ENCODE data around the gene GCA. TPM values are rescaled to one million over a fixed set of nuclear protein-coding genes. Genes with fewer than 3 reads are reported as not detected.

GCA gene
- total RNA-seq, 1 donor from 2014 or later: 17.9 TPM

DNA sequence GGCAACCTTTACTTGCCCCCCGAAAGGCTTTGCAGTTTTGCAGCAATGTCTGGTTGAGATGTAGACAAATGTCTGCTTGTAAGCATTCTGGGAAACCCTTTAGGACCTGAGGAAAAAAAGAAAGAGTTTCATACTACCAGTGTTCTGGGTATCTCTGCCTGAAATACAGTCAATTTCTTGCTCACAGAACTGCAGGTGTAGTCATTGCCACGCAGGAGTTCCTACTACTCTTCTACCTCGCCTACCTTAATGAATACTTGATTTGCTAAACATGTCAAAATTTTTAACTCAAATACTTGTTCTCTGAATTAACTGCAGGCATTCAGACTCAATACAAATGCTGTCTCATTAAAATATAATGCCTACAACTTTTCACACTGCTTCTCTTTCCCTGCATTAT, 56.4 kb downstream of the GCA start:
- FAIRE-seq (no peak), DNase-seq (ENCODE audit: low spot score in 2 of 2) (no peak)

DNA sequence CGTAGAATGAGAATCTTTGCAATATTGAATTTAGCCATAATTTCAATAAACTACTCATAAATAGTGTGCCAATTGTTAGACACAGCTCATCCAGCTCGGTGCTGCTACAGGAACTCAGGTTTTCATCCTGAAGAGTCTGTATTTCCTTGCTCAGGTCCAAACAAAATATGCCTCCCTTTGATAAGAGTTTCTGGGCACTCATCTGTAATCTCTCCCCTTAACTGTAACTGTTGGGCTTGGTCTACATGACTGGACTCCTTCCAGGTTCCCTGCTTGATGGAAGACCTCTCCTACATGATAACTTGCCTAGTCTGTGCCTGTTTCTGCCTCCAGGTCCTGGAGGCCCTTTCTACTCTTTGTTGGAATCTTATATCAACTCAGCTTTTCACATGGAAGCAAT, 57.9 kb downstream of the GCA start:
- FAIRE-seq: no peak

DNA sequence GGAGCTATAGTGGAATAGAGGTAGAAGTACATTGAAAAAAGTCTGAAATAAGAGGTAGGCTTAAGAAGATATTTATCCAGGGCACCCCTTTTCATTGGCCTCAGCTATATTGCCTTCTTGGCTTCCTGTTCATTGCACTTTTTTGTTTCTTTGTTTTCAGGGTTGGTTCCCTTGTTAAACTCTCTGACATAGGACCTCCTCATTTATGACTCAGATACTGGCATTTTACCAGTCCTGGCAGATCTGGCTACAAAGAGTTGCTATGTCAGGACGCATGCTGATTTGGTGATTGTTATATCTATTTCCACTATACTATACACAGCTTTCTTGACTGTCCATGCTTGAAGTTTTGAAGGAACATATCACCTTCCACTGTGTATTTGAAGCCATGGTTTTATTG, 60.0 kb downstream of the GCA start:
- DNase-seq (ENCODE audit: low spot score in 2 of 2) (no peak), FAIRE-seq (no peak)

More for the DNA sequence above, 57.9 kb downstream of the GCA start:
- no peak for DNase-seq (ENCODE audit: low spot score in 2 of 2)

Other genes starting within 250 kb of the GCA start
- 0.41 TPM for gene GCG, start 191.9 kb upstream of the GCA start, total RNA-seq
- 2.4 TPM for gene FAP, start 100.7 kb upstream of the GCA start, total RNA-seq
- 2.0 TPM for gene IFIH1, start 25.4 kb upstream of the GCA start, total RNA-seq

All from frontal cortex (tissue), 4 donors.